Thyroid gland (tissue), 4 donors: ENCODE data around the gene CRAMP1.
"Not testable (repeated sequence)": the region's sequence is repeated elsewhere in the genome, so short reads cannot be mapped to it uniquely, and the experiment has no call there.

Experiments
- CTCF ChIP-seq, 6 experiments: fragments of 200-600 bp in 3 of 6; fragments of 450-650 bp in 3 of 6; sonication (generic) in 3 of 6; IDR thresholded peaks; one replicate each; pipeline ENCODE4 v1.5.1; 2016 to 2019; ENCODE audit warnings: antibody characterized with exemption in 6 of 6, mild to moderate bottlenecking in 2 of 6, inconsistent platforms in 1 of 6, moderate library complexity in 1 of 6
- POLR2A ChIP-seq, 2 donors: fragments of 450-650 bp; IDR thresholded peaks; one replicate each; pipeline ENCODE4 v1.6.1; 2017; ENCODE audit warnings: antibody characterized with exemption in 2 of 2, mild to moderate bottlenecking in 2 of 2, moderate library complexity in 1 of 2

DNA sequence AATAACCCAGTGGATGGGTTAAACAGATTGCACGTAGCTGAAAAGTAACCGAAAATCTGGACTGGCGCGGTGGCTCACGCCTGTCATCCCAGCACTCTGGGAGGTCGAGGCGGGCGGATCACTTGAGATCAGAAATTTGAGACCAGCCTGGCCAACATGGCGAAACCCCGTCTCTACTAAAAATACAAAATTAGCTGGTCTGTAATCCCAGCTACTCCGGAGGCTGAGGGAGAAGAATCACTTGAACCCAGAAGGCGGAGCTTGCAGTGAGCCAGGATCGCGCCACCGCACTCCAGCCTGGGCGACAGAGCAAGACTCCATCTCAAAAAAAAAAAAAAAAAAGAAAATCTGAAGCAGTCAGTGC, 93.1 kb downstream of the CRAMP1 start:
- not testable (repeated sequence) for TF ChIP-seq CTCF, POLR2A (IDR thresholded peaks at IDR 0.05)
